ENCODE measurements around the gene PLA2G2F. TPM values are rescaled to one million over a fixed set of nuclear protein-coding genes. Genes with fewer than 3 reads are reported as not detected.

PLA2G2F gene
- 0.92 TPM for total RNA-seq

- peak; percentile 26 for DNase-seq (ENCODE audit: low spot score)
Measured at GRCh38 chr1:20138961-20139550, at the start of gene PLA2G2F. Gene PLA2G2F, plus strand, starts transcription at chr1:20139323. Its CDS starts 105 bp downstream, at chr1:20139428.

- DNase-seq (ENCODE audit: low spot score), result no peak
Measured at GRCh38 chr1:20089328-20090077, 49.6 kb upstream of the PLA2G2F start.

- no peak for DNase-seq (ENCODE audit: low spot score)
Measured at GRCh38 chr1:20090119-20090518, 49.0 kb upstream of the PLA2G2F start.

GRCh38 chr1:20090641-20091040 is 48.5 kb upstream of the PLA2G2F start:
- no peak for DNase-seq (ENCODE audit: low spot score)

GRCh38 chr1:20093303-20093702 is 45.8 kb upstream of the PLA2G2F start:
- DNase-seq (ENCODE audit: low spot score), result no peak

- peak; percentile 25 for DNase-seq (ENCODE audit: low spot score)
Measured at GRCh38 chr1:20093940-20094391, 45.2 kb upstream of the PLA2G2F start.

GRCh38 chr1:20095564-20096434 is 43.3 kb upstream of the PLA2G2F start:
- no peak for DNase-seq (ENCODE audit: low spot score)

GRCh38 chr1:20096840-20097447 is 42.2 kb upstream of the PLA2G2F start:
- no peak for DNase-seq (ENCODE audit: low spot score)

- DNase-seq (ENCODE audit: low spot score), result no peak
Measured at GRCh38 chr1:20099533-20099932, 39.6 kb upstream of the PLA2G2F start.

GRCh38 chr1:20100632-20101355 is 38.3 kb upstream of the PLA2G2F start:
- DNase-seq (ENCODE audit: low spot score), result peak; percentile 36

GRCh38 chr1:20102875-20103274 is 36.2 kb upstream of the PLA2G2F start:
- no peak for DNase-seq (ENCODE audit: low spot score)

GRCh38 chr1:20105856-20106255 is 33.3 kb upstream of the PLA2G2F start:
- DNase-seq (ENCODE audit: low spot score), result no peak

- no peak for DNase-seq (ENCODE audit: low spot score)
Measured at GRCh38 chr1:20107351-20107750, 31.8 kb upstream of the PLA2G2F start.

GRCh38 chr1:20107796-20108195 is 31.3 kb upstream of the PLA2G2F start:
- no peak for DNase-seq (ENCODE audit: low spot score)

- no peak for DNase-seq (ENCODE audit: low spot score)
Measured at GRCh38 chr1:20108366-20109123, 30.6 kb upstream of the PLA2G2F start.

- no peak for DNase-seq (ENCODE audit: low spot score)
Measured at GRCh38 chr1:20109223-20109856, 29.8 kb upstream of the PLA2G2F start.

GRCh38 chr1:20110679-20111078 is 28.4 kb upstream of the PLA2G2F start:
- peak; percentile 30 for DNase-seq (ENCODE audit: low spot score)

- DNase-seq (ENCODE audit: low spot score), result no peak
Measured at GRCh38 chr1:20111452-20111851, 27.7 kb upstream of the PLA2G2F start.

GRCh38 chr1:20112279-20113000 is 26.7 kb upstream of the PLA2G2F start:
- DNase-seq (ENCODE audit: low spot score), result no peak
